GM15510 (cell line): ENCODE measurements around the gene MED27.

Source experiments
- POLR2A ChIP-seq: IDR thresholded peaks from 3 replicates; pipeline ENCODE4 v1.6.1; 2011; ENCODE audit warnings: borderline replicate concordance; ENCODE audit not compliant: insufficient read length; ENCODE audit errors: extremely low read depth

MED27 gene

GRCh38 chr9:131923132-131923671 lies 156.5 kb downstream of the MED27 start:
- no peak for TF ChIP-seq POLR2A

GRCh38 chr9:131919216-131919615 lies 160.5 kb downstream of the MED27 start:
- TF ChIP-seq POLR2A, result no peak

- no peak for TF ChIP-seq POLR2A
Observed at GRCh38 chr9:131918481-131918880, 161.2 kb downstream of the MED27 start.

DNA sequence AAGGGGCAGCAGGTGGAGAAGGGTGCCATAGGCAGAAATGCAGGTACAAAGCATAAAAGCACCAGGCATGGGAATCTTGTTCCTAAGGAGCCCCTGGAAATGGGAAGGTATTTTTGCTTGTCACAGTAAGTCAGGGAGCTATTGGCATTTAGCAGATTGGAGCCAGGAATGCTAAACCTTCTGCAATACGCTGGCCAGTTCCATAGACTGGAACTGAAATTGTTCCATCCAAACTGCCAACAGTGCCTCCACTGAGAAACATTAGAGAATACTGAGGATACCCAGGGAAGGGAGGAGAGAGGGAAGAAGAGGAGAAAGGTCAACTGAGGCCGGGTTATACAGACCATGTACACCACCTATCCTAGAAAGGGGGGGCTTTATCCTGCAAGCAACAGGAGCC lies 162.7 kb downstream of the MED27 start:
- TF ChIP-seq POLR2A, result no peak

DNA sequence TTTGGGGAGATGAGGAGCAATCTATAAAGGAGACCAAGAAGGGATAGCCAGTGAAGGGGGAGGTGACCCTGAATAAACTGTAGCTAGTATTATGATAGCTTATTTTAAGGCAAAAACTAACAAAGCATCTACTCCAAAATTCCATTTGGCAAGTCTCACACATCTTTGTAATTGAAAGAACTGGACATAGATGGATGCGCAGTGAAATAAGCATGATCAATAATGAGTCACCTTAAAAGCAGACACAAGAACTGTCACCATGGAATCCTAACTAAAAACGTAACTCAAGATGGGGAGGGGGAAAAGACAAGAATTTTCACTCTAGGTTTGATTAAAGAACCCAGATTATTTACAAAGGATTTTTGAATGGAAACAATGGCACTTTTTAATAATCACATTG lies 164.5 kb downstream of the MED27 start:
- no peak for TF ChIP-seq POLR2A

DNA sequence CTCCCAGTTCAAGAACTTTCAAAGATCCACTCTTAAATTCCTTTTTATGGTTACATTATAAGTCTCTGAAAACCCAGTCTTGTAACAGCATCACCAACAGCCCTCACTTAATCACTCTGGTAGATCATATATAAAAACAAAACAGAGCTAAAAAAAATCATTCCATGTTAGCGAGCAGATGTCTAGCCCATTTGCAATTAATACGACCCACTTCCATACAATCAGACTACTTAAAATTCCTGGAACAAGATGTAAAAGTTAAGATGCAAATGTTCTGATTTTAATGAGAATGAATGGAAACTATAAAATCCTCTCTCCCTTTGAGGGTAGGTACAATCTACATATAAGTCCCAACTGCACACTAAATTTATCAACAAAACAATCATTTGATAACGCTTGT lies 167.0 kb downstream of the MED27 start:
- TF ChIP-seq POLR2A, result no peak

DNA sequence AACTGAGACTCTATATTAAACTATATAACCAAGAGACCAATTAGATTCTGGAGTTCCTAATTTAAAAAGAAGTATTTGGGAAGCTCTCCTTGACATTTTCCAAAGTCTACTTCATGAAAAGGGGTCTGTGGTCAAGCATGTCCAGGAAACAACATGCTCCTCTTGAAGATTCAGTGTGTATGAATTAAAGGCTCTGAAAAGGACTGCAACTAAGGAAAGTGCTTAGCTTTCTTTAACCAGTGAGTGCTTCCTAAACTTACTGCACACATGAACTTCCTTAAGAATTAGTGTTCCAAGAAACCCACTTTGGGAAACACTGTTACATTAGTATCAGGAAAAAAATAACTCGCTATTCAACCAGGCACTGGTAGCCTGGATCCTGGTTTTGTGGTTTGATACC lies 167.6 kb downstream of the MED27 start:
- no peak for TF ChIP-seq POLR2A

DNA sequence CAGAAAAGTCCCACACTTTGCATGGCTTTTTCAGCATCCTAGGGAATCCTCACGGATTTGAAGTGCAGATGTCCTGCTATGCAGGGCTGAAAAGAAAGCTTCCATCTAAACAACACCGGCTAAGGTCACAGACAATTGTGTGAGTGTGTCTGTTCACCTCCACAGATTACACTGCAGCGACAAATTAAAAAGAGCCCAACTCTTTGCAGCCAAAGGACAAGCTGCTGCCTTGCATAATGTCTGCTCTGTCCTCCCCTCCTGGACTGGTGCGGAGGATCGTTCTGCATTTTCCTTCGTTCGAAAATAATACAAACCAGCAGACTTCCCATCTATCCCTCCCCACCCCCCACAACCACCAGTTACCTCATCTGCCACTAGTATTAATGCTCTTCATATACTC lies 169.1 kb downstream of the MED27 start:
- no peak for TF ChIP-seq POLR2A

- TF ChIP-seq POLR2A, result no peak
Observed at GRCh38 chr9:131905144-131905543, 174.5 kb downstream of the MED27 start.

DNA sequence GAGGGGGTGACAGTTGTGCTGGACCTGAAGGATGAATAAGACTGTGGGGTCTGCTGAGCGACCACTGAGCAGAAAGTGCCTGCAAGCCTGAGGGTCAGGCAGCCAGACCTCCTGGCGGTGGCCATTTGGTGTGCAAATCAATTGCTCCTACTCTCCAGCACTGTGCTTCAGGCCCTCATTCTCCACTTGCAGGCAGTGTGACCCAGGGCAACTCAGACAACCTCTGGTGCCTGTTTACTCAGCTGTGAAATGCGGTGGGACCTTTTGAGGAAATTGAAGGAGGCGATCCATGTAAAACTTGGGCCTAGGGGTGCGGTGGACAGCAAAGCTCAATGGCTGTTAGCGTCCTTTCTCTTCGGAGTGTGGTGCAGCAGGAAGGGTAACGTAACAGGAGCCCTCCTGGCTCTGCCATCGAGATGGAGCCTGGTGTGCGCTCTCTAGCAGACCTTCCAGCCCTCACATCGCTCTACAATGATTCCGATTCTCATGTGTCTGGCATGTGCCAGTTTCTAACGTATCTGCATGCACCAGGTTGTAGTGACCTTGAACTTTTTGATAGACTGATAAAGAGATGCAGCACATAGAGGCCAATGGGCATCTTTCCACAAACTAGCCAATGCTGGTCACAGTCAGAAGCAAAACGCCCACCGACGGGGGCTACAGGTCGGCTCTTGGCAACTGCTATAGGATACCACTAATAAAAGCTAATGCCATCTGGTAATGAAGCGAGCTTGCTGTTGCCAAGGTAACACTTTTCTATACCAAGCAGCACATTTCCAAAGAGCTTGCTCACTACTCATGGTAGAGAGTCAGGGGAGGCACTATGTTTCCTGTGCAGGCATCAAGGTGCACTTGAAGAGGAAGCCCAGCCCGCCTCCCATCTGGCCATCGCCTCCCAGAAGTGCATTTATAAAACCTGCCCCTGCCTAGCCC lies 180.1 kb downstream of the MED27 start:
- TF ChIP-seq POLR2A, result no peak

DNA sequence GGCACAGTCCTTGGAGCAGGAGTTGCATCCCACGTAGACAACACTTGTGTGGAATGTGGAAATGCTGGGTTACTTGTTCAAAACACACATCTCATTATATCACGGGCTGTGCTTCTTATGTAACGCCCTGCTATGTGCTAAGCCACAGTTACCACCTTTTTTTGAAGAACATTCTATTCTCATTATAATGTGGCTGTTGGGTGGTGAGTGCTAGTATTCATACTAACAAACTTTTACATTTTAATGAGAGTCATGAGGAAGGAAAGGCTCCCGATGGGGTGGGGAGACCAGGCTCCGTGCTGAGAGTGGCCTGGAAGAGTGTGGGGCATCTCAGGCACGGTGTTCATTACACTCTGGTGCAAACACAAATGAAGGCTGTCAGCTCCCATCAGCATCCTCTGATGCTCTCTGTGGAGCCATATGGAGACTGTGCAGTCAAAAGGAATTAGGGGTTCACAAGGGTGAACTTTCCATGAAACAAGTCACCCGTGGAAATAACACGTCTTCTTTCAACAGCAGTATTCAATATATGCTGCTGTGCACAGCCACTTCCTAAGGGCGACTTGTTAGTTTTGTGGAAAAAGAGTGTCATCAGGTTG lies 186.7 kb downstream of the MED27 start:
- TF ChIP-seq POLR2A, result no peak

DNA sequence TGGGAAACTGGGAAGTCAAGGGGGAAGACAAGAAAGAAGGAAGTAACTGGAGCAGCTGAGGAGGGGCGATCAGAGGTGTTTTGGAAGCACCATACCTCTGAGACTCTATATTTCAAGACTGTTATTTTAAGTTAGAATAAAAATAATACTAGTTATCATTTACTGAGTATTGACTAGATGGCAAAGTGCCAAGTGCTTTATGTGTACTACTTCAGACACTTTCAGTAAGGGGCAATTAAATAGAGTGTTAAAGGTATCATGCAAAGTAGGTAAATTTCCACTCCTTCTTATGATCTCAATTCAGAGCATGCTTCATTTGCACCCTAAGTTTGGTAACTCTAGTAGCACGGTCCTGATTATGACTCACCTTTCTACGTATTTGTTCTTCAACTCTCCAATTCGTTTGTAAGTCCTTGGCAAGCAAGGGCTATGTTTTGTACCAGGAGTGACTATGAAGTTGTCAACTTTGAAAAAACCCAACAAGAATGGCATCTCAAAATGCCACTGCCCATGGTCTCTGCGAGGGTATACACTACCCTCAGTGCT lies 187.4 kb downstream of the MED27 start:
- TF ChIP-seq POLR2A, result no peak

DNA sequence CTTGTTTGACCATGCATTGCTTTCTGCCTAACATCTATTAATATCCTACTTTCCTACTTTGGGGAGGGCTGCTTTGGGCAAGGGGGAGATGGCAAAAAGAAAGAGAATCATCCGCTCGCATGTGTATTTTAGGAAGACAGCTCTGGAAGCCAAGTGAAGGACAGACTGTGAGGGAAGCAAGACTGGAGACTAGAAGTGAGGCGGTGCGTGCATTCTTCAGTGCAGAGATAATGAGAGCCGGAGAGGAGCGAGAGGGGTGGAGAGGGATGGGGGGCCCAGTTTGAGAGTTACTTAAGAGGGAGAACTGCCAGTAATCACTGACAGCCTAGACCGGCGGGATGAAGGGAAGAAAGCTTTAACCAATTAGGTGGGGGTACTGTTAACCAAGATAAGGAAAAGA lies 188.1 kb downstream of the MED27 start:
- no peak for TF ChIP-seq POLR2A

DNA sequence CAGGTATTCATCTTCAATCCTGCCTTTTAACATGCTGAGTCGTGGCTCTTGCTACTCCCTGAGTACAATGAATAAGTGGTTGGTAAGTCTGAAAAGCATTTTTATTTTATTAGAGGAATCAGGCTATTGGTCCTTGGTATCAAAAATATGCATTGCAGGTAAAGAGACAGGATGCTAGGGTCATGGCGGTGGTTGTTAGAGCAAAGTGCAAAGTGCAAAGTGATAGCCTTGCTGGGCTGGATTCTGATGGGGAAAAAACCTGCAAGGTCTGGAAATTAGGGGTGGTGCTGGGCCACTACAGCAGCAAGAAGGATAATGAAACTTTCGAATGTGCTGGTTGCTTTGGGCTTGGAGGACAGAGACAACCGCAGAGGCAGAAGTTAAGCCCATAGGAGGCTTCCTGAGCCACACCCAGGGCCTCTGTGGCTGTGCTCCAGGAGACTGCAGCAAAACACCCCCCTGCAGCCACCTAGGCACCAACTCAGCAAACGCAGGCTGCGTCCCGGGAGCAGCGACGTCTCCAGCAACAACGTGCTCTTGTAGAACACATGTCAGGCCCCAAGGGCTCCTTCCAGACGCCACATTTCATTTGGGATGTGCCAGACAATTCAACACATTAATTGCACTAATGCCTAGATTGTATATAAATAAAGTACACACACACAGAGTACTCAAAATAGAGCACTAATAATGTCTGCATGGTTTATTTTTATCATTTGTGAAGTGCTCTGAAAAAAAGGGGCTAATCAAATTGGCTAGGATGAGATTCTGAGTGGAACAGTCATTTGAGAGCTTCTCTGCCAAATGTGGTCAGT lies 190.0 kb downstream of the MED27 start:
- no peak for TF ChIP-seq POLR2A

DNA sequence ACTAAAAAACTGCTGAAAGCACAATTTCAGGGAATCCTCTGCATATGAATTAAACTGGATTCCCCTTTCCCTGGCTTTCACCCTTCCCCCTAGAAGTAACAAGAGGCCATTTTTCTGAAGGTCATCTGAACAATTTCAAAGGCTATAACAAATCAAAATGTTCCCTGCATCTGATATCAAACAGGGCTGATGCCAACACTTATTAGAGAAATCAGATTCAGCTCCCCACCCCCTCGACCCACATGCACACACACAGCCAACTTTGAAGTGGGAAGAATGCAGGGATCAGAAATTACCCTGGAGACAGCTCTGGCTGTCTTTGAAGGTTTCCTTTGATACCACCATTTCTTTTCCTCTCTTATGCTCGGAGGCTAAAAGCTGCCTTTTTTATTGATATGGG lies 190.7 kb downstream of the MED27 start:
- TF ChIP-seq POLR2A, result no peak
